H1 (cell line): ENCODE data around the gene SEZ6. TPM values are rescaled to one million over a fixed set of nuclear protein-coding genes. Genes with fewer than 3 reads are reported as not detected.

Source experiments
- CTCF ChIA-PET: fragments of 300-600 bp; sonication (Branson Sonifier 250); formaldehyde crosslinking; loops from one replicate; lab custom pipeline; 2021; ENCODE audit not compliant: partially characterized antibody; lab: Charles Lee
- POLR2A ChIA-PET: fragments of 300-600 bp; sonication (Branson Sonifier 250); formaldehyde crosslinking; loops from one replicate; lab custom pipeline; 2021; ENCODE audit warnings: inconsistent platforms; ENCODE audit not compliant: partially characterized antibody; lab: Charles Lee
- DNase-seq, 2 experiments: peaks; one replicate each; pipeline versions ENCODE4 v3.0.0 to v3.0.0-alpha.2; 2010 to 2022; ENCODE audit warnings: low spot score in 2 of 2, low read depth in 1 of 2, mixed read lengths in 1 of 2
- FAIRE-seq: peaks from 2 replicates; lab custom pipeline; 2011; peaks lifted over from hg19 to GRCh38; lab: Jason Lieb, UNC
- H2AFZ ChIP-seq: 2 replicates; pipeline ENCODE4 v1.8.1; 2012; ENCODE audit warnings: low read length, inconsistent platforms
- H2AK5ac ChIP-seq: 2 replicates; pipeline ENCODE4 v1.6.1; 2013; ENCODE audit warnings: low read depth, low read length
- H2BK120ac ChIP-seq: replicated peaks from 2 replicates; pipeline ENCODE3; 2013; ENCODE audit warnings: low read depth, low read length, inconsistent platforms
- H2BK12ac ChIP-seq: 2 replicates; pipeline ENCODE4 v1.6.1; 2013; ENCODE audit warnings: low read depth, low read length
- H2BK15ac ChIP-seq: 2 replicates; pipeline ENCODE4 v1.6.1; 2013; ENCODE audit warnings: low read length
- H2BK20ac ChIP-seq: 2 replicates; pipeline ENCODE4 v1.6.1; 2013; ENCODE audit warnings: low read length
- H2BK5ac ChIP-seq: 2 replicates; pipeline ENCODE4 v1.6.1; 2013; ENCODE audit warnings: low read depth, low read length
- H3K14ac ChIP-seq: 2 replicates; pipeline ENCODE4 v1.6.1; 2013; ENCODE audit warnings: inconsistent platforms; ENCODE audit not compliant: insufficient read length
- H3K18ac ChIP-seq: 2 replicates; pipeline ENCODE4 v1.6.1; 2013; ENCODE audit warnings: low read length; ENCODE audit errors: extremely low read depth
- H3K23ac ChIP-seq: 2 replicates; pipeline ENCODE4 v1.6.1; 2013; ENCODE audit warnings: inconsistent platforms; ENCODE audit not compliant: insufficient read length
- H3K23me2 ChIP-seq: 2 replicates; pipeline ENCODE4 v1.6.1; 2013; ENCODE audit warnings: low read depth, low read length
- H3K27ac ChIP-seq: 2 replicates; pipeline ENCODE4 v1.6.1; 2011; ENCODE audit warnings: low read depth, low read length, inconsistent platforms
- H3K27me3 ChIP-seq, 4 experiments: replicated peaks in 1 of 4; 1 replicate in 1 of 4; 2 replicates in 3 of 4; pipeline versions ENCODE4 v1.6.1 to v1.8.1; 2011 to 2013; ENCODE audit warnings: low read length in 3 of 4, mild to moderate bottlenecking in 3 of 4, inconsistent platforms in 2 of 4, mixed read lengths in 2 of 4, moderate library complexity in 1 of 4; ENCODE audit not compliant: control insufficient read depth in 3 of 4, insufficient read depth in 3 of 4; ENCODE audit errors: extremely low read depth in 1 of 4
- H3K36me3 ChIP-seq, 4 experiments: 2 replicates each; pipeline versions ENCODE4 v1.6.1 to v1.8.1; 2011 to 2013; ENCODE audit warnings: mild to moderate bottlenecking in 4 of 4, low read length in 3 of 4, moderate library complexity in 2 of 4, control low read depth in 1 of 4, inconsistent platforms in 1 of 4; ENCODE audit not compliant: insufficient read depth in 4 of 4, control insufficient read depth in 2 of 4
- H3K4ac ChIP-seq: replicated peaks from 2 replicates; pipeline ENCODE3; 2013; ENCODE audit warnings: low read length, low read depth, mixed read lengths, inconsistent platforms; ENCODE audit not compliant: insufficient read length
- H3K4me1 ChIP-seq, 4 experiments: replicated peaks in 1 of 4; 1 replicate in 1 of 4; 2 replicates in 3 of 4; pipeline versions ENCODE4 v1.6.1 to v1.8.1; 2011 to 2013; ENCODE audit warnings: low read length in 3 of 4, inconsistent platforms in 2 of 4, mixed read lengths in 1 of 4; ENCODE audit not compliant: insufficient read depth in 4 of 4, control insufficient read depth in 3 of 4
- H3K4me2 ChIP-seq, 2 experiments: 2 replicates each; pipeline versions ENCODE4 v1.6.1 to v1.8.1; 2011 to 2013; ENCODE audit warnings: low read depth in 2 of 2, low read length in 2 of 2, control low read depth in 1 of 2, inconsistent platforms in 1 of 2, mild to moderate bottlenecking in 1 of 2; ENCODE audit not compliant: insufficient read depth in 1 of 2
- H3K4me3 ChIP-seq, 4 experiments: fragments of 200-600, 300-600 bp in 1 of 4; sonication (generic), shearing (Covaris generic), sonication (Bioruptor Twin) in 1 of 4; 2 replicates each; pipeline versions ENCODE4 v1.5.1 to v1.8.1; 2011 to 2016; ENCODE audit warnings: low read length in 4 of 4, low read depth in 3 of 4, control low read depth in 2 of 4, inconsistent platforms in 2 of 4, mild to moderate bottlenecking in 2 of 4, mixed read lengths in 1 of 4, moderate library complexity in 1 of 4; ENCODE audit not compliant: insufficient read depth in 2 of 4; ENCODE audit errors: extremely low read depth in 1 of 4
- H3K56ac ChIP-seq: replicated peaks from 2 replicates; pipeline ENCODE3; 2013; ENCODE audit warnings: low read depth, mild to moderate bottlenecking, mixed read lengths, low read length, inconsistent platforms; ENCODE audit not compliant: insufficient read length
- H3K79me1 ChIP-seq: 2 replicates; pipeline ENCODE4 v1.6.1; 2013; ENCODE audit warnings: low read depth, low read length, control low read depth
- H3K79me2 ChIP-seq, 2 experiments: 2 replicates each; pipeline versions ENCODE4 v1.6.1 to v1.8.1; 2012 to 2013; ENCODE audit warnings: low read length in 2 of 2, mild to moderate bottlenecking in 2 of 2, inconsistent platforms in 1 of 2; ENCODE audit not compliant: insufficient read depth in 2 of 2, control insufficient read depth in 1 of 2
- H3K9ac ChIP-seq, 4 experiments: replicated peaks in 1 of 4; 1 replicate in 1 of 4; 2 replicates in 3 of 4; pipeline versions ENCODE4 v1.6.1 to v1.8.1; 2011 to 2013; ENCODE audit warnings: low read depth in 3 of 4, low read length in 3 of 4, control low read depth in 2 of 4, mild to moderate bottlenecking in 2 of 4, moderate library complexity in 2 of 4, inconsistent platforms in 1 of 4; ENCODE audit errors: extremely low read depth in 1 of 4
- H3K9me3 ChIP-seq, 2 experiments: 2 replicates each; pipeline versions ENCODE4 v1.6.1 to v1.8.1; 2012 to 2013; ENCODE audit warnings: mild to moderate bottlenecking in 2 of 2, moderate library complexity in 2 of 2, control low read depth in 1 of 2, inconsistent platforms in 1 of 2, low read depth in 1 of 2, low read length in 1 of 2, mixed read lengths in 1 of 2; ENCODE audit not compliant: insufficient read depth in 2 of 2
- H4K20me1 ChIP-seq, 2 experiments: replicated peaks in 1 of 2; 2 replicates each; pipeline versions ENCODE3 to v1.8.1; 2011 to 2013; ENCODE audit warnings: inconsistent platforms in 2 of 2, low read length in 2 of 2, mild to moderate bottlenecking in 1 of 2; ENCODE audit not compliant: insufficient read depth in 2 of 2, control insufficient read depth in 1 of 2
- H4K5ac ChIP-seq: 2 replicates; pipeline ENCODE4 v1.6.1; 2013; ENCODE audit warnings: low read length, low read depth, mixed read lengths, inconsistent platforms; ENCODE audit not compliant: insufficient read length
- H4K8ac ChIP-seq: 2 replicates; pipeline ENCODE4 v1.8.0; 2013; ENCODE audit warnings: mild to moderate bottlenecking, moderate library complexity, low read length, inconsistent platforms; ENCODE audit not compliant: insufficient read depth; ENCODE audit errors: extremely low read depth
- H4K91ac ChIP-seq: replicated peaks from 2 replicates; pipeline ENCODE3; 2013; ENCODE audit warnings: low read length, mixed read lengths, inconsistent platforms; ENCODE audit not compliant: insufficient read length
- ASH2L ChIP-seq: fragments of 200-600, 300-600 bp; sonication (generic); IDR thresholded peaks from one replicate; pipeline ENCODE4 v1.7.1; 2017; ENCODE audit warnings: low read length
- RFX5 ChIP-seq: IDR thresholded peaks from 2 replicates; pipeline ENCODE4 v1.6.1; 2011; ENCODE audit warnings: low read depth, low read length, improper control_type of control experiment, borderline replicate concordance
- SIX5 ChIP-seq: IDR thresholded peaks from 2 replicates; pipeline ENCODE4 v1.6.1; 2011; ENCODE audit warnings: mild to moderate bottlenecking, low read depth, low read length
- TEAD4 ChIP-seq: IDR thresholded peaks from 2 replicates; pipeline ENCODE4 v1.6.1; 2012; ENCODE audit warnings: low read depth, low read length, inconsistent platforms, mixed read lengths
- WGBS, 2 experiments: shearing (Covaris generic) in 1 of 2; methylation state at CpG; one replicate each; pipeline versions ENCODE4 v1.1.6 to v1.1.7; 2013 to 2015; ENCODE audit warnings: low lambda C conversion rate in 2 of 2, mixed read lengths in 2 of 2, inconsistent platforms in 1 of 2, low coverage in 1 of 2, missing lambda C conversion rate in 1 of 2; ENCODE audit not compliant: insufficient replicate concordance in 2 of 2, insufficient coverage in 1 of 2, insufficient read length in 1 of 2; ENCODE audit errors: extremely low coverage in 1 of 2, missing lambda C conversion rate in 1 of 2; 5-methylcytosine and 5-hydroxymethylcytosine counted together
- polyA plus RNA-seq, 7 experiments: library from polyadenylated mRNA; depleted of rRNA in 3 of 7; stranded (reverse) in 5 of 7; unstranded in 2 of 7; fragments of >200 nt in 5 of 7; fragments of 200-250 nt in 2 of 7; gene quantifications; 1 replicate in 5 of 7; 2 replicates in 1 of 7; 4 replicates in 1 of 7; pipeline versions ENCODE4 v1.2.1 to v1.2.3, GENCODE V29; 2011 to 2013; ENCODE audit warnings: missing spikeins in 2 of 7, mixed read lengths in 2 of 7
- total RNA-seq: library from RNA; stranded (reverse); fragmentation: NEBNext Ultra II Directional; extraction: Animal tissue kit (Norgen Biotek cat#: 25700); gene quantifications from 2 replicates; pipeline ENCODE4 v1.2.1, GENCODE V29; 2021

Gene SEZ6
- total and polyA plus RNA-seq, 2 of the 8 experiments (the other 6 are each of a cell fraction or from before 2014, with no cell fraction given) = 6.9 to 16.1 TPM

DNA sequence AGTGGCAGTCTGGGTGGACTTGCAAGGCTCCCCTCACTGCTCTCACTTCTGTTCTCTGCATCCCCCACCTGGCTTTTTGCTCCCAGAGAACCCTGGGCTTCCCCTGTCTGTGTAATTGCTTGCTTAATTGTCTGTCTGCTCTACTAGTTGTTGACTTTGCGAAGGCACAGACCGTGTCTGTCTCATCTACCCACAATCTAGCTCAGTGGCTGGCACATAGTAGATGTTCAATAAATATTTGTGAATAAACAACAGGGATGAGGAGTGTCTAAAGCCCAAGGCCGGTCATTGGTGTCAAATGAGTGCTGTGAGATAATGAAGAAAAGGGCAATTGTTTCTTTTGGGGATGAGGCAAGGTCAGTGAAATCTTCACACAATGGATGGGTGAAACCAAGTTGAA, 2.8 kb upstream of the SEZ6 start:
- FAIRE-seq (no peak), DNase-seq (no peak)
- H3K4me1 ChIP-seq = peaks cover 19 to 42% (median 24%) of the 10 kb centered on the region in 4 experiments
- CTCF ChIA-PET = interaction anchor here (1.0 to 17.9 kb wide), 12 partner anchors 11 to 136 kb away, joined by 3 to 239 read pairs (median 6); no protein-coding TSS in a partner anchor
- H3K14ac ChIP-seq = no peak overlapping the region
- no peak overlapping the region for H3K4ac ChIP-seq
- no peaks in the 10 kb centered on the region for H3K36me3 ChIP-seq
- H2BK120ac ChIP-seq = peak overlapping the region; percentile 30
- H3K23ac ChIP-seq = no peak overlapping the region
- no peak overlapping the region for H2BK5ac ChIP-seq
- WGBS, 2 experiments = 84% methylated on average over 3 of the region's 3 CpGs; no CpG with 5 or more reads in 1 of the 2 experiments
- H2AFZ ChIP-seq = no peak overlapping the region
- POLR2A ChIA-PET = interaction anchor here (0.7 to 3.3 kb wide), 4 partner anchors 9 to 39 kb away, joined by 3 to 31 read pairs (median 6); no protein-coding TSS in a partner anchor
- no peaks in the 10 kb centered on the region for H3K79me1 ChIP-seq
- no peaks in the 10 kb centered on the region for H4K20me1 ChIP-seq
- H3K56ac ChIP-seq = no peak overlapping the region
- no peak overlapping the region for H3K4me3 ChIP-seq
- no peak overlapping the region for H4K5ac ChIP-seq
- TF ChIP-seq ASH2L (no peak), SIX5 (no peak), TEAD4 (no peak), RFX5 (no peak)
- H2BK12ac ChIP-seq = peak overlapping the region; percentile 88; the same call in 1 of the 2 replicates
- peaks cover 2% of the 10 kb centered on the region; the same call in 1 of the 2 replicates for H3K23me2 ChIP-seq
- H3K79me2 ChIP-seq = no peaks in the 10 kb centered on the region
- H3K9me3 ChIP-seq = no peaks in the 10 kb centered on the region
- no peak overlapping the region for H2AK5ac ChIP-seq
- H3K27me3 ChIP-seq = peaks cover 6 to 25% (median 20%) of the 10 kb centered on the region in 4 experiments; a peak in 6 of 7 replicates
- no peak overlapping the region for H4K91ac ChIP-seq
- no peak overlapping the region for H4K8ac ChIP-seq
- H3K27ac ChIP-seq = no peak overlapping the region
- H3K18ac ChIP-seq = 0 out of 2 replicates have a peak overlapping the region, but pooled peaks have one; percentile 56
- H3K4me2 ChIP-seq = no peak overlapping the region
- no peak overlapping the region for H2BK15ac ChIP-seq
- H3K9ac ChIP-seq = no peak overlapping the region
- H2BK20ac ChIP-seq = 0 out of 2 replicates have a peak overlapping the region, but pooled peaks have one; percentile 76
